Prostate gland (tissue), 2 donors: ENCODE measurements around the gene CENPVL2.

Experiments
- POLR2A ChIP-seq: fragments of 450-650 bp; IDR thresholded peaks from one replicate; pipeline ENCODE4 v1.6.1; 2016; ENCODE audit warnings: antibody characterized with exemption, mild to moderate bottlenecking
- POLR2AphosphoS5 ChIP-seq: sonication (generic); formaldehyde crosslinking; IDR thresholded peaks from one replicate; pipeline ENCODE4 v1.6.1; 2017; ENCODE audit warnings: antibody characterized with exemption
- TF ChIP-seq, protein P1 (sequence below), 4 experiments: fragments of 200-600 bp in 2 of 4; fragments of 450-650 bp in 2 of 4; sonication (generic) in 2 of 4; IDR thresholded peaks; 1 replicate in 3 of 4; 2 replicates in 1 of 4; pipeline ENCODE4 v1.5.1; 2016 to 2019; ENCODE audit warnings: antibody characterized with exemption in 4 of 4, mild to moderate bottlenecking in 2 of 4, moderate library complexity in 2 of 4

DNA sequence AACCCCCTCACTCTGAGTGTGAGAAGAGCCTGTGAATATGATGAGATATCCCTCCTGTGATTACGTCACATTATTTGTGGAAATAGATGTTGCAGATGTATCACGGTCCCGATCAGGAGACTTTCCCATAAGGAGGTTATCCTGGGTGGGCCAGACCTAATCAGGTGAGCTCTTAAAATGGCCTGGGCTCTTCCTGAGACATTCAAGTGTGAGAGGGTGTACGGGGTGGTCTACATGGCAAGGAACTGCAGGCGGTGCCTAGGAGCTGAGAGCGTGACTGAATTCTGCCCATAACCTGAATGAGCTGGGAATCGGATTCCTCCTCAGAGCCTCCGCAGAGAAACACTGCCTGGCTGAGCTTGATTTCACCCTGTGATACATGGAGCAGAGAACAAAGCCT lies 14.8 kb upstream of the CENPVL2 start:
- TF ChIP-seq, protein P1, sequence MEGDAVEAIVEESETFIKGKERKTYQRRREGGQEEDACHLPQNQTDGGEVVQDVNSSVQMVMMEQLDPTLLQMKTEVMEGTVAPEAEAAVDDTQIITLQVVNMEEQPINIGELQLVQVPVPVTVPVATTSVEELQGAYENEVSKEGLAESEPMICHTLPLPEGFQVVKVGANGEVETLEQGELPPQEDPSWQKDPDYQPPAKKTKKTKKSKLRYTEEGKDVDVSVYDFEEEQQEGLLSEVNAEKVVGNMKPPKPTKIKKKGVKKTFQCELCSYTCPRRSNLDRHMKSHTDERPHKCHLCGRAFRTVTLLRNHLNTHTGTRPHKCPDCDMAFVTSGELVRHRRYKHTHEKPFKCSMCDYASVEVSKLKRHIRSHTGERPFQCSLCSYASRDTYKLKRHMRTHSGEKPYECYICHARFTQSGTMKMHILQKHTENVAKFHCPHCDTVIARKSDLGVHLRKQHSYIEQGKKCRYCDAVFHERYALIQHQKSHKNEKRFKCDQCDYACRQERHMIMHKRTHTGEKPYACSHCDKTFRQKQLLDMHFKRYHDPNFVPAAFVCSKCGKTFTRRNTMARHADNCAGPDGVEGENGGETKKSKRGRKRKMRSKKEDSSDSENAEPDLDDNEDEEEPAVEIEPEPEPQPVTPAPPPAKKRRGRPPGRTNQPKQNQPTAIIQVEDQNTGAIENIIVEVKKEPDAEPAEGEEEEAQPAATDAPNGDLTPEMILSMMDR (IDR thresholded peaks at IDR 0.05): no peak
- TF ChIP-seq POLR2AphosphoS5 (no peak), POLR2A (no peak)
